ENCODE results near the gene RBM10. TPM values are rescaled to one million over a fixed set of nuclear protein-coding genes. Genes with fewer than 3 reads are reported as not detected.
"Not testable (repeated sequence)": the region's sequence is repeated elsewhere in the genome, so short reads cannot be mapped to it uniquely, and the experiment has no call there.

Gene RBM10, protein sequence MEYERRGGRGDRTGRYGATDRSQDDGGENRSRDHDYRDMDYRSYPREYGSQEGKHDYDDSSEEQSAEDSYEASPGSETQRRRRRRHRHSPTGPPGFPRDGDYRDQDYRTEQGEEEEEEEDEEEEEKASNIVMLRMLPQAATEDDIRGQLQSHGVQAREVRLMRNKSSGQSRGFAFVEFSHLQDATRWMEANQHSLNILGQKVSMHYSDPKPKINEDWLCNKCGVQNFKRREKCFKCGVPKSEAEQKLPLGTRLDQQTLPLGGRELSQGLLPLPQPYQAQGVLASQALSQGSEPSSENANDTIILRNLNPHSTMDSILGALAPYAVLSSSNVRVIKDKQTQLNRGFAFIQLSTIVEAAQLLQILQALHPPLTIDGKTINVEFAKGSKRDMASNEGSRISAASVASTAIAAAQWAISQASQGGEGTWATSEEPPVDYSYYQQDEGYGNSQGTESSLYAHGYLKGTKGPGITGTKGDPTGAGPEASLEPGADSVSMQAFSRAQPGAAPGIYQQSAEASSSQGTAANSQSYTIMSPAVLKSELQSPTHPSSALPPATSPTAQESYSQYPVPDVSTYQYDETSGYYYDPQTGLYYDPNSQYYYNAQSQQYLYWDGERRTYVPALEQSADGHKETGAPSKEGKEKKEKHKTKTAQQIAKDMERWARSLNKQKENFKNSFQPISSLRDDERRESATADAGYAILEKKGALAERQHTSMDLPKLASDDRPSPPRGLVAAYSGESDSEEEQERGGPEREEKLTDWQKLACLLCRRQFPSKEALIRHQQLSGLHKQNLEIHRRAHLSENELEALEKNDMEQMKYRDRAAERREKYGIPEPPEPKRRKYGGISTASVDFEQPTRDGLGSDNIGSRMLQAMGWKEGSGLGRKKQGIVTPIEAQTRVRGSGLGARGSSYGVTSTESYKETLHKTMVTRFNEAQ
- total RNA-seq (2014; rRNA removed; shearing (Covaris generic); ENCODE audit: low replicate concordance), result 32.5 and 47.0 TPM in 2 replicates

DNA sequence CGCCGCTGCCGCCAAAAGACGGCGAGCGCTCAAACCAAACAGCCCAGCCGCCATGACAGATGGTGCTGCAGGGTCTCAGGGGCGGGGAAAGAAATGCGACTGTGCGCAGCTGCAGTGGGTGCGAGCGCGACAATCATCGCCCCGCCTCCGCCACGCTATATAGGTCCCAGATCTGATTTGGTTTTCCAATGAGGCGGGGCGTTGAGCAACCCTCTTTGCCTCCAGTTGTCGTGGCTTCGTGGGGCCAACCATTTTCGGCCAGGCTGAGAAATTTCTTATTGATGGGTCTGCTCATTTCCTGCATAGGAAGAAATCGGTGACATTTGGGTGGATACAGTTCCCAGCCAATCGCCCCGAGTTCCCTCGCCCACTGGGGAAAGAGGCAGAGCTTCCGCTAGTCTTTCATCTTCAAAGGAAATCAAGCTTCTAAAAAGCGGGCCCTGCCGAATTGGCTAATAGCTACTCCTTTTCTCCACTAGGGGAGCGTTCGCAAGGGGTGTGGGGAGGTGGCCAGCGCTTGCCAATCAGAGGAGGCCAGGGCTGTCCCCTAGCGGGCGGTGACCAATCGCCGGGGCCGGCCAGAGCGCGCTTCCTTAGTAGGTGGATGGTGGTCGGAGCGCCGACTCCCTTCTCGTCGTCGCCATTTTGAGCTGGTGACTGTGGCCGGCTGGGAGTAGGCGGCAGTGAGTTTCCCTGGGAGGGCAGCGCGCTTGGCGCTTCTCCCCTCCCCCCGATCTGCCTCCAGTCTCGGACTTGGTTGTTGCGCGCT, at the start of gene RBM10, which contains the start of gene NDUFB11:
Gene RBM10, plus strand, starts transcription at position 596 of the 769 bp plus-strand sequence. CDS start 2,261 bp downstream, outside the sequence.
Gene NDUFB11, minus strand, starts transcription at position 77 of the 769 bp plus-strand sequence. Its CDS starts 23 bp downstream, at position 54.
- H2AFZ ChIP-seq (ENCODE audit: low read length), result no peak within 1 kb of the TSS
- peak within 1 kb of the TSS; percentile 82 for H3K4me2 ChIP-seq (ENCODE audit: low read depth, low read length, poor library complexity, severe bottlenecking)
- H3K9me2 ChIP-seq (replicated peaks; ENCODE audit: insufficient read depth, low read length), result no peaks in the 10 kb centered on the region
- no peaks in the 10 kb centered on the region for H3K9me3 ChIP-seq (ENCODE audit: low read length)
- H3K4me3 ChIP-seq (ENCODE audit: low read length), result peak within 1 kb of the TSS; percentile 85
- peak within 1 kb of the TSS; percentile 87 for H3K9ac ChIP-seq (ENCODE audit: low read length)
- peaks cover 13% of the 10 kb centered on the region; the same call in 1 of the 2 replicates for H3K36me3 ChIP-seq (ENCODE audit: insufficient read depth, low read length)
- H4K20me1 ChIP-seq (ENCODE audit: insufficient read depth, low read depth, low read length), result peaks cover 29% of the 10 kb centered on the region; the same call in 1 of the 2 replicates
- peak within 1 kb of the TSS; percentile 91 for H3K27ac ChIP-seq (ENCODE audit: low read length)
- H3K79me2 ChIP-seq (ENCODE audit: low read length), result peaks cover 59% of the 10 kb centered on the region
- DNase-seq, result peak; percentile 96
- peaks cover 20% of the 10 kb centered on the region for H3K4me1 ChIP-seq (ENCODE audit: low read length)
- no peaks in the 10 kb centered on the region for H3K27me3 ChIP-seq (ENCODE audit: low read length)

- Histone ChIP-seq H3K4me1 (ENCODE audit: low read length) (no peaks in the 10 kb centered on the region), H3K9ac (ENCODE audit: low read length) (no peak overlapping the region), H3K27me3 (ENCODE audit: low read length) (no peaks in the 10 kb centered on the region), H3K79me2 (ENCODE audit: low read length) (no peaks in the 10 kb centered on the region), H3K9me2 (replicated peaks; ENCODE audit: insufficient read depth, low read length) (no peaks in the 10 kb centered on the region), H4K20me1 (ENCODE audit: insufficient read depth, low read depth, low read length) (no peaks in the 10 kb centered on the region), H3K9me3 (ENCODE audit: low read length) (no peaks in the 10 kb centered on the region), H3K36me3 (ENCODE audit: insufficient read depth, low read length) (no peaks in the 10 kb centered on the region), H2AFZ (ENCODE audit: low read length) (no peak overlapping the region), H3K4me2 (ENCODE audit: low read depth, low read length, poor library complexity, severe bottlenecking) (no peak overlapping the region), H3K4me3 (ENCODE audit: low read length) (no peak overlapping the region), H3K27ac (ENCODE audit: low read length) (no peak overlapping the region)
- no peak for DNase-seq
Measured at GRCh38 chrX:47097018-47097417, 48.0 kb upstream of the RBM10 start.

GRCh38 chrX:47098338-47099094, 46.5 kb upstream of the RBM10 start:
- no peak overlapping the region for H3K27ac ChIP-seq (ENCODE audit: low read length)
- DNase-seq, result no peak
- H3K27me3 ChIP-seq (ENCODE audit: low read length), result no peaks in the 10 kb centered on the region
- H2AFZ ChIP-seq (ENCODE audit: low read length), result no peak overlapping the region
- H3K9ac ChIP-seq (ENCODE audit: low read length), result no peak overlapping the region
- no peaks in the 10 kb centered on the region for H3K9me3 ChIP-seq (ENCODE audit: low read length)
- no peaks in the 10 kb centered on the region for H3K9me2 ChIP-seq (replicated peaks; ENCODE audit: insufficient read depth, low read length)
- H4K20me1 ChIP-seq (ENCODE audit: insufficient read depth, low read depth, low read length), result no peaks in the 10 kb centered on the region
- no peak overlapping the region for H3K4me2 ChIP-seq (ENCODE audit: low read depth, low read length, poor library complexity, severe bottlenecking)
- no peaks in the 10 kb centered on the region for H3K79me2 ChIP-seq (ENCODE audit: low read length)
- H3K4me3 ChIP-seq (ENCODE audit: low read length), result no peak overlapping the region
- no peaks in the 10 kb centered on the region for H3K4me1 ChIP-seq (ENCODE audit: low read length)
- H3K36me3 ChIP-seq (ENCODE audit: insufficient read depth, low read length), result no peaks in the 10 kb centered on the region

DNA sequence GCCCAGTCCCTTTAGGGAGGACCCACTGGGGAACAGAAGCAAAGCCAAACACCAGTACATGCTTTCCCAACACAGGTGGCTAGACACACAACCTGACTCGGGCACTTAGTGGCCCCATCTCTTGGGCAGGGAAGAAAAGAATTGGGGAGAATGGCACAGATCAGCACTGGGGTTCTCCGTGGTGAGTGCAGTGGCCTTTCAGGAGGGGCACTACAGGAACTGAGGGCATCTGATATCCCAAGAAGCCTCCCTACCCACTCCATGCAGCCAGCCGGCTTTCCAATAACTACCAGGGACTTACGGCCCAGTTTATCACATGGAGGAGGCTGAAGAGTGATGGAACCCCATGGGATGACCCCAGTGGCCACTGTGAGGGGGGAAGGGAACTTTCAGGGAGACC, 43.8 kb upstream of the RBM10 start:
- Histone ChIP-seq H3K9me3 (ENCODE audit: low read length) (no peaks in the 10 kb centered on the region), H2AFZ (ENCODE audit: low read length) (no peak overlapping the region), H3K27me3 (ENCODE audit: low read length) (no peaks in the 10 kb centered on the region), H3K27ac (ENCODE audit: low read length) (no peak overlapping the region), H3K9ac (ENCODE audit: low read length) (no peak overlapping the region), H3K36me3 (ENCODE audit: insufficient read depth, low read length) (no peaks in the 10 kb centered on the region), H3K4me3 (ENCODE audit: low read length) (no peak overlapping the region), H3K4me1 (ENCODE audit: low read length) (no peaks in the 10 kb centered on the region), H4K20me1 (ENCODE audit: insufficient read depth, low read depth, low read length) (no peaks in the 10 kb centered on the region), H3K79me2 (ENCODE audit: low read length) (no peaks in the 10 kb centered on the region), H3K4me2 (ENCODE audit: low read depth, low read length, poor library complexity, severe bottlenecking) (no peak overlapping the region), H3K9me2 (replicated peaks; ENCODE audit: insufficient read depth, low read length) (no peaks in the 10 kb centered on the region)
- no peak for DNase-seq

DNA sequence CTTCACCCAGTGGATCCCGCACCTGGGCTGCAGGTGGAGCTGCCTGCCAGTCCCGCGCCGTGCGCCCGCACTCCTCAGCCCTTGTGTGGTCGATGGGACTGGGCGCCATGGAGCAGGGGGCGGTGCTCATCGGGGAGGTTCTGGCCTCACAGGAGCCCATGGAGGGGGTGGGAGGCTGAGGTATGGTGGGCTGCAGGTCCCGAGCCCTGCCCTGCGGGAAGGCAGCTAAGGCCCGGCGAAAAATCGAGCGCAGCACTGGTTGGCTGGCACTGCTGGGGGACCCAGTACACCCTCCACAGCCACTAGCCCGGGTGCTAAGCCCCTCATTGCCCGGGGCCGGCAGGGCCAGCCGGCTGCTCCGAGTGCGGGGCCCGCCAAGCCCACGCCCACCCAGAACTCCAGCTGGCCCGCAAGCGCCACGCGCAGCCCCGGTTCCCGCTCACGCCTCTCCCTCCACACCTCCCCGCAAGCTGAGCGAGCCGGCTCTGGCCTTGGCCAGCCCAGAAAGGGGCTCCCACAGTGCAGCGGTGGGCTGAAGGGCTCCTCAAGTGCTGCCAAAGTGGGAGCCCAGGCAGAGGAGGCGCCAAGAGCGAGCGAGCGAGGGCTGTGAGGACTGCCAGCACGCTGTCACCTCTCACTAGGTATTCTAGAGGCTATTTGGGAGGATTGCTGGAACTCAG, 33.9 kb upstream of the RBM10 start:
- not testable (repeated sequence) for H3K36me3 ChIP-seq (ENCODE audit: insufficient read depth, low read length); H3K4me3 ChIP-seq (ENCODE audit: low read length); H3K9me3 ChIP-seq (ENCODE audit: low read length); H4K20me1 ChIP-seq (ENCODE audit: insufficient read depth, low read depth, low read length); H3K79me2 ChIP-seq (ENCODE audit: low read length); H3K4me2 ChIP-seq (ENCODE audit: low read depth, low read length, poor library complexity, severe bottlenecking); H3K9me2 ChIP-seq (replicated peaks; ENCODE audit: insufficient read depth, low read length); H2AFZ ChIP-seq (ENCODE audit: low read length); DNase-seq; H3K9ac ChIP-seq (ENCODE audit: low read length); H3K4me1 ChIP-seq (ENCODE audit: low read length); H3K27me3 ChIP-seq (ENCODE audit: low read length); H3K27ac ChIP-seq (ENCODE audit: low read length)

DNA sequence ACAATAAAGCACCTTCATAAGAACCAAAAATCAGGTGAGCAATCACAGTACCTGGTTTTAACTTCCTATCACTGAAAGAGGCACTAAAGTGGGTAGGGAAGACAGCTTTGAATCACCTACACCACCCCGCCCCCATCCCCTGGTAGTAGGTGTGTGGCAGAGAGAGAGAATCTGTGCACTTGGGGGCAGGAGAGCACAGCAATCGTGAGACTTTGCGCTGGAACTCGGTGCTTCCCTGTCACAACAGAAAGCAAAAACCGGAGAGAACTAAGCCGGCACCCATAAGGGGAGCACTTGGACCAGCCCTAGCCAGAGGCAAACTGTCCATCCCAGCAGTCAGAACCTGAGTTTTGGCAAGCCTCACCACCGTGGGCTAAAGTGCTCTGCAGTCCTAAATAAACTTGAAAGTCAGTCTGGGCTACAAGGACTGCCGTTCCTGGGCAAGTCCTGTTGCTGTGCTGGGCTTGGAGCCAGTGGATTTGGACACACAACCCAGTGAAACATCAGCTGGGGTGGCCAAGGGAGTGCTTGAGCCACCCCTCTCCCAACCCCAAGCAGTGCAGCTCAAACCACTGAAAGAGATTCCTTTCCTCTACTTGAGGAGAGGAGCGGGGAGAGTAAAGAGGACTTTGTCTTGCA, 32.6 kb upstream of the RBM10 start:
- H3K36me3 ChIP-seq (ENCODE audit: insufficient read depth, low read length), result no peaks in the 10 kb centered on the region
- H3K79me2 ChIP-seq (ENCODE audit: low read length), result no peaks in the 10 kb centered on the region
- no peak overlapping the region for H3K4me3 ChIP-seq (ENCODE audit: low read length)
- H3K27ac ChIP-seq (ENCODE audit: low read length), result no peak overlapping the region
- DNase-seq, result no peak
- no peaks in the 10 kb centered on the region; the same call in 1 of the 2 replicates for H3K9me3 ChIP-seq (ENCODE audit: low read length)
- H3K27me3 ChIP-seq (ENCODE audit: low read length), result no peaks in the 10 kb centered on the region
- H3K4me2 ChIP-seq (ENCODE audit: low read depth, low read length, poor library complexity, severe bottlenecking), result no peak overlapping the region
- H3K9me2 ChIP-seq (replicated peaks; ENCODE audit: insufficient read depth, low read length), result no peaks in the 10 kb centered on the region
- H4K20me1 ChIP-seq (ENCODE audit: insufficient read depth, low read depth, low read length), result no peaks in the 10 kb centered on the region
- no peak overlapping the region for H3K9ac ChIP-seq (ENCODE audit: low read length)
- no peak overlapping the region for H2AFZ ChIP-seq (ENCODE audit: low read length)
- H3K4me1 ChIP-seq (ENCODE audit: low read length), result no peaks in the 10 kb centered on the region
